Measurements from ENCODE around the gene BAD.
"Not testable (repeated sequence)": the region's sequence is repeated elsewhere in the genome, so short reads cannot be mapped to it uniquely, and the experiment has no call there.

The BAD gene

DNA sequence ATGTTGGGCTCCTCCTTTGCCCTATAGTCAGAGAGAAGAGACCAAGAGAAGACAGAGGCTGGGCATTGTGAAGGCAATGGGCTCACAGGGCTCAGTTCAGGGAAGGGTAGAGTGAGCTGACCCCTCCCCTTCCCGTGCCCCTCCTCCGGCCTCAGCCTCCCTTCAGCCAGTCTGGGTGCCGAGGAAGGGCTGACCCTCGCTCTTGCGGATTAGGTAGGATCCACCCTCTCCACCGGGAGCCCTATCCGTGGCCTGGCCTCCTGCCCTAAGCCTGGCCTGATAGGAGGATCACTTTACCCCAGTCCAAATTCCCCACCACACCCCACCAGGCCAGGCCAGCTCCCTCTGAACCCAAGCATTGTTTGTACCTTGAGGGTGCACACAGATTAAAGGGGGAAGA, 35.9 kb downstream of the BAD start:
- TF ChIP-seq, protein P1, sequence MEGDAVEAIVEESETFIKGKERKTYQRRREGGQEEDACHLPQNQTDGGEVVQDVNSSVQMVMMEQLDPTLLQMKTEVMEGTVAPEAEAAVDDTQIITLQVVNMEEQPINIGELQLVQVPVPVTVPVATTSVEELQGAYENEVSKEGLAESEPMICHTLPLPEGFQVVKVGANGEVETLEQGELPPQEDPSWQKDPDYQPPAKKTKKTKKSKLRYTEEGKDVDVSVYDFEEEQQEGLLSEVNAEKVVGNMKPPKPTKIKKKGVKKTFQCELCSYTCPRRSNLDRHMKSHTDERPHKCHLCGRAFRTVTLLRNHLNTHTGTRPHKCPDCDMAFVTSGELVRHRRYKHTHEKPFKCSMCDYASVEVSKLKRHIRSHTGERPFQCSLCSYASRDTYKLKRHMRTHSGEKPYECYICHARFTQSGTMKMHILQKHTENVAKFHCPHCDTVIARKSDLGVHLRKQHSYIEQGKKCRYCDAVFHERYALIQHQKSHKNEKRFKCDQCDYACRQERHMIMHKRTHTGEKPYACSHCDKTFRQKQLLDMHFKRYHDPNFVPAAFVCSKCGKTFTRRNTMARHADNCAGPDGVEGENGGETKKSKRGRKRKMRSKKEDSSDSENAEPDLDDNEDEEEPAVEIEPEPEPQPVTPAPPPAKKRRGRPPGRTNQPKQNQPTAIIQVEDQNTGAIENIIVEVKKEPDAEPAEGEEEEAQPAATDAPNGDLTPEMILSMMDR (IDR thresholded peaks at IDR 0.05; ENCODE audit: control extremely low read depth, extremely low read depth, low read depth, missing control alignments) = no peak
- ChIA-PET CTCF (interaction anchor here (1.1 to 4.6 kb wide), 3 partner anchors 17 to 54 kb away, joined by 4 to 134 read pairs (median 48); partner anchors contain the start of genes CATSPERZ and ESRRA), POLR2A (interaction anchor here (0.6 kb wide), 2 partner anchors 21 to 64 kb away, joined by 3 to 5 read pairs; no protein-coding TSS in a partner anchor)
- DNase-seq (ENCODE audit: extremely low spot score) = no peak

DNA sequence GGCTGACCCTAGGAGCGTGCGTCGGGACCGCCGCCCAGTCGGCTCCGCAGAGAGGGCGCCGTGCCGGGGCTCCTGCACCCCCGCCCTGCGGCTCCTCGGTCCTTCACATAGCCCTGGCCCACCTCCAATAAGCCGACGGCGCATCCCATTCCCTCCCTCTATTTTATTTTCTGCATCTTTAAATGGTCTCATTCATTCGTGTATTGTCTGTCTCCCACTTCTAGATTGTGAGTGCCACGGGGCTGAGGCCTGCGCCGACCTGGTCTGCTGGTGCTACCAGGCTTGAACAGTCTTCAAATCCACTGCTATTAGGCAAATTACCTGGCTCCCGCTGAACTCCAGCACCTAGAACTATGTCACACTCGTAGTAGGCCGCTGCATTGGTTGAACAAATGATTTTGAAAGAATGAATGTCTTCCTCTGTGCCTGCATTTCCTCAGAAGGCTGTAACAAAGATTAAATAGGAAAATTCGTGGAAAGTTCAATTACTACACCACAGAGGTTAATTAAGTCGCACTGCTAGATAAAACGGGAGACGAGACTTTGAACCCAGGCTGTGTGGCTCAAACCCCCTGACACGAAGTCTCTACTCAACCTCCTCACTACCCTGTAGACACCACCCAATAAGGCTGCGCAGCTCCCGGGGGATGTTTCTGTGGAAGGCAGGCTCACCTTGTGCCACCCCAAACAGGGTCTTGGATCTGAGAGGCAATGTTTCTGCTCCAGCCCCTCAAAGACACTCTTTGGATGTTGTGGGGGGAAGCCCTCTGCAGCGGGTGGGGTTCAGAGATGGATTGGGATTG, 36.5 kb downstream of the BAD start:
- no peak for DNase-seq (ENCODE audit: extremely low spot score)
- ChIA-PET CTCF (interaction anchor here (0.9 to 4.6 kb wide), 6 partner anchors 17 to 60 kb away, joined by 3 to 134 read pairs (median 5); partner anchors contain the start of genes CATSPERZ and ESRRA), POLR2A (interaction anchor here (0.6 kb wide), 1 partner anchor 64 kb away, joined by 5 read pairs; no protein-coding TSS in a partner anchor)
- TF ChIP-seq, protein P1 (IDR thresholded peaks at IDR 0.05; ENCODE audit: control extremely low read depth, extremely low read depth, low read depth, missing control alignments) = no peak

DNA sequence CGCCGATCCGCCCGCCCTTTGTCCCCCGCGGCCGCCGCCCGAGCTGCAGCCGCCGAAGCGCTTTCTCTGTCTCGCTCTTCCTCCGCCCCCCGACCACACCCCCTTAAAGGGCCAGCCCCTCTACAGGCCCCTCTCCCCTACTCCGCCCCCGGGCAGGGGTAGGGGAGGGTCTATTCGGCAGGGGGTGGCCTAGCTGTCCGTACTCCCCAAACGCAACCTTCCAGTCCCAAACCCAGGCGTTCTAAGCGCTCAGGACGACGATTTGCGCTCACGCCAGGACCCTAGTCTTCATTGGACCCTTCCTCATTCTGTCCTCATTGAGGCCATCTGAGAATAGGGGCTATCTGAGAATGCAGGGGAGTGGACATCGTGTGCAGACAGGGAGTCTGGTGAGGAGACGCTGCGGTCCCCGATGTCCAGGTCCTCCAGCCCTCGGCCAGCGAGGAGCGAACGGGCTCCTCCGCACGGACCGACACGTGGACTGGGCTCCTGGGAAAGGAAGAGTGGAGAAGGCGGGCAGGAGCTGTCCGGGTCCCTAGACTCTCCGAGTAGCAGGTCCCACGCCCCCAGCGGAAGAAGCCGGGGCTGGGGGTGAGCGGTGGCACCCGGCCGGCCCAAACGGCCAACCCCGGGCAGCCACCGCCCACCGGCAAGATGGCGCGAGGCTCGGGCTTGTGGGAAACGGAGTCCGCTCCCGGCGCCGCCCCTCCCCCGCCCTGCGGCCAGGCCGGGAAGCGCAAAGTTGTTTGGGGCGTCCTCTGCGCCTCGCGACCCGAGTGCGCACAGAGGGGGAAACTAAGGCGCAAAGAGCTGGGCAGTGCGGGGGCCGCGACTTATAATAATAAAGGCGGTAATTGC, 37.4 kb downstream of the BAD start, which contains the start of gene PPP1R14B:
PPP1R14B (minus strand) TSS at position 73 of the 858 bp plus-strand sequence. CDS start 270 bp downstream, outside the sequence.
- CTCF ChIA-PET = interaction anchor here (0.8 to 3.7 kb wide), 7 partner anchors 20 to 59 kb away, joined by 3 to 26 read pairs (median 4); no protein-coding TSS in a partner anchor
- TF ChIP-seq, protein P1 (IDR thresholded peaks at IDR 0.05; ENCODE audit: control extremely low read depth, extremely low read depth, low read depth, missing control alignments) = no peak
- DNase-seq (ENCODE audit: extremely low spot score) = peak; percentile 85
- POLR2A ChIA-PET = interaction anchor here (0.6 kb wide), 2 partner anchors 67 to 106 kb away, joined by 3 read pairs; no protein-coding TSS in a partner anchor

DNA sequence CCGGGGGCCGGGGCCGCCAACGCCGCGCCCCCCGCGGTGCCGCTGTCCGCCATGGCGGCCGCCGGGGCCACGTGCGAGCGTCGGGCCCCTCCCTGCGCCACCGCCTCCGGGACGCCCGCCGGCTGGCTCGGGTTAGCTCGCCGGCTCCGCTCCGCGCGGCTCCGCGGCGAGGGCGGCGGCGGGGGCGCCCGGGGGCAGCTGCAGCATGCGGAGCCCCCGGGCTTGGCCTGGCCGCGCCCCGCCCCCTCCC, 37.9 kb downstream of the BAD start:
- POLR2A ChIA-PET = interaction anchor here (0.6 to 0.7 kb wide), 3 partner anchors 66 to 304 kb away, joined by 3 read pairs; no protein-coding TSS in a partner anchor

DNA sequence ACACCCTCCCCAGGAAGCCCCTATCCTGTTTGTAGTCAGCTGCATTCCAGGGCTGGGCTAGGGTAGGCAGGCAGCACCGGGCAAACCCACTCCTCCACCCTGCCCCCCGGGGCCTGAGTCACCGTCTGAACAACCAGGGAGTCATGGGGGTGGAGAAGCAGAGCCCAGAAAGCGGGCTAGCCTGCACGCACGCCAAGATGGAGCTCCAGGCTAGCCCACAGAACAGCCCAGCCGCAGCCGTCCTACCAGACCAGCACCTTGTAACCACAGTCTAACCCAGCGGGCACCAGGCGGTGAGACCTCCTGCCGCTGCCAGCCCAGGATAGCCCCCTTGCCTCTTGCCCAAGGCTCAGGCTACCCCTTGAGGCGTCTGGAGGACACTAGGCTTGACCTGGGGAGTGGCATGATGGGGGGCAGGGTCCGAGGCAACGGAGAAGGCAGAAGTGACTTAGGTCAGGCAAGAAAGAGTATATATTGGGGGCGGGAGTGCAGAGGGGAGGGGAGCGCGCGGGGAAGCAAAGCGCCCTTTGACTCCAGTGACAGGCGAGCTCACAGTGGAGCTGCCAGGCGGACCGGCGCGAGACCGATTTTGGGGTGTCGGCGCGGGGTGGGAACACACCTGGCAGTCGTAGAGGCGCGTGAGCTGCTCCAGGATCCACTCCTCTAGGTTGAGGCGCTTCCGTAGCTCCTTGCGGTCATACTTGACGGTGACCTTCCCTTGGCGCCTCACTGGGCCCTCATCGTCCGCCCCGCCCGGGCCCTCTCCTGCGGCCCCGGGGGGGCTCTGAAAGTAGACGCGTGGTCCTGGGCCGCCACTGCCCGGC, 38.5 kb downstream of the BAD start:
- TF ChIP-seq, protein P1 (IDR thresholded peaks at IDR 0.05; ENCODE audit: control extremely low read depth, extremely low read depth, low read depth, missing control alignments) = no peak
- no peak for DNase-seq (ENCODE audit: extremely low spot score)
- POLR2A ChIA-PET = interaction anchor here (0.6 to 1.0 kb wide), 4 partner anchors 20 to 304 kb away, joined by 3 read pairs; partner anchors contain the start of gene STIP1
- CTCF ChIA-PET = interaction anchor here (1.2 to 3.7 kb wide), 10 partner anchors 9 to 58 kb away, joined by 3 to 26 read pairs (median 6); partner anchors contain the start of genes NUDT22 and TRPT1

More for the DNA sequence above, 37.9 kb downstream of the BAD start:
- CTCF ChIA-PET = interaction anchor here (0.8 to 3.7 kb wide), 7 partner anchors 9 to 57 kb away, joined by 3 to 26 read pairs (median 6); partner anchors contain the start of genes NUDT22 and TRPT1
- DNase-seq (ENCODE audit: extremely low spot score) = not testable (repeated sequence)

DNA sequence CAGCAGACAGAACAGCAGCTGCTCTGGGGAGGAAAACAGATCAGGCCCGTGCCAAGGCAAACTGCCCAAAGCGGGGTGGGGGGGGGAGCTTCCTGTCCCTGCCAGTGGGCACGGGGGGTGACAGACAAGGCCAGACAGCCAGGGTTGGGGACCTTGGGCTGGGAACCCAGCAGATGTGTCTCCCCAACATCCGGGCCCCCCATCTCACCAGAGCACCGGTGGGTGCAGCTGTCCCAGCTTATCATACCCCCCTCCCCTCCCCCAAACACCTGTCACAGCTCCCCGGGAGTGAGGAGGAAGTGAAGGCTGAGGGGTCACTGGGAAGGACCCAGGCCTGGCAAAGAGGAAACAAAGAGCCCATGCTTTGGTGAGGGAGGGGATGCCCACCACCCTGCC, 39.1 kb downstream of the BAD start:
- POLR2A ChIA-PET = interaction anchor here (0.7 to 1.0 kb wide), 2 partner anchors 20 to 59 kb away, joined by 3 read pairs; partner anchors contain the start of gene STIP1
- CTCF ChIA-PET = interaction anchor here (0.9 to 3.7 kb wide), 11 partner anchors 8 to 87 kb away, joined by 3 to 26 read pairs (median 5); partner anchors contain the start of genes NUDT22 and TRPT1
- DNase-seq (ENCODE audit: extremely low spot score) = no peak
- TF ChIP-seq, protein P1 (IDR thresholded peaks at IDR 0.05; ENCODE audit: control extremely low read depth, extremely low read depth, low read depth, missing control alignments) = no peak

Data from GM10248 (cell line).